Thyroid gland (tissue), 4 donors: ENCODE measurements around the gene KAZALD1.

Experiments used
- POLR2A ChIP-seq, 2 donors: fragments of 450-650 bp; IDR thresholded peaks; one replicate each; pipeline ENCODE4 v1.6.1; 2017; ENCODE audit warnings: antibody characterized with exemption in 2 of 2, mild to moderate bottlenecking in 2 of 2, moderate library complexity in 1 of 2
- TF ChIP-seq, protein P1 (sequence below), 6 experiments: fragments of 200-600 bp in 3 of 6; fragments of 450-650 bp in 3 of 6; sonication (generic) in 3 of 6; IDR thresholded peaks; one replicate each; pipeline ENCODE4 v1.5.1; 2016 to 2019; ENCODE audit warnings: antibody characterized with exemption in 6 of 6, mild to moderate bottlenecking in 2 of 6, inconsistent platforms in 1 of 6, moderate library complexity in 1 of 6

DNA sequence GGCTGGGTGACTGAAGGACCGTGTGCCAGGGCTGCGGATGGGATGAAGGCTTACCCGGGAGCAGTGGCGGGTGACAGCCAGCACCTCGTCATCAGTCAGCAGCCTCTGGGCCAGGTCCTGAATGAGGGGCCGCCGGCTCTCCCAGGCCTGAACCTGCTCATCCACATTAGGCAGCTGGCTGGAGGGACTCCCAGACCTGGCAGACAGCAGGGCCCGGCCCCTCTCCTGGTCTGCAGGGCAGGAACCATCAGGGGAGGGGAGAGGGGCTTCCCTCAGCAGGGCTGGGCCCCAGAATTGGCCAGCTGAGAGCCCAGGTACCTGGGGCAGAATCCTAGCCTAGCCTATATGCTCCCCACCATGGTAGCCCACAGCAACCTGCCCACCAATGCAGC, 46.2 kb upstream of the KAZALD1 start:
- TF ChIP-seq, protein P1, sequence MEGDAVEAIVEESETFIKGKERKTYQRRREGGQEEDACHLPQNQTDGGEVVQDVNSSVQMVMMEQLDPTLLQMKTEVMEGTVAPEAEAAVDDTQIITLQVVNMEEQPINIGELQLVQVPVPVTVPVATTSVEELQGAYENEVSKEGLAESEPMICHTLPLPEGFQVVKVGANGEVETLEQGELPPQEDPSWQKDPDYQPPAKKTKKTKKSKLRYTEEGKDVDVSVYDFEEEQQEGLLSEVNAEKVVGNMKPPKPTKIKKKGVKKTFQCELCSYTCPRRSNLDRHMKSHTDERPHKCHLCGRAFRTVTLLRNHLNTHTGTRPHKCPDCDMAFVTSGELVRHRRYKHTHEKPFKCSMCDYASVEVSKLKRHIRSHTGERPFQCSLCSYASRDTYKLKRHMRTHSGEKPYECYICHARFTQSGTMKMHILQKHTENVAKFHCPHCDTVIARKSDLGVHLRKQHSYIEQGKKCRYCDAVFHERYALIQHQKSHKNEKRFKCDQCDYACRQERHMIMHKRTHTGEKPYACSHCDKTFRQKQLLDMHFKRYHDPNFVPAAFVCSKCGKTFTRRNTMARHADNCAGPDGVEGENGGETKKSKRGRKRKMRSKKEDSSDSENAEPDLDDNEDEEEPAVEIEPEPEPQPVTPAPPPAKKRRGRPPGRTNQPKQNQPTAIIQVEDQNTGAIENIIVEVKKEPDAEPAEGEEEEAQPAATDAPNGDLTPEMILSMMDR (IDR thresholded peaks at IDR 0.05) = no peak
- no peak for TF ChIP-seq POLR2A (IDR thresholded peaks at IDR 0.05)
